ENCODE results near the gene IQCM.

IQCM gene

DNA sequence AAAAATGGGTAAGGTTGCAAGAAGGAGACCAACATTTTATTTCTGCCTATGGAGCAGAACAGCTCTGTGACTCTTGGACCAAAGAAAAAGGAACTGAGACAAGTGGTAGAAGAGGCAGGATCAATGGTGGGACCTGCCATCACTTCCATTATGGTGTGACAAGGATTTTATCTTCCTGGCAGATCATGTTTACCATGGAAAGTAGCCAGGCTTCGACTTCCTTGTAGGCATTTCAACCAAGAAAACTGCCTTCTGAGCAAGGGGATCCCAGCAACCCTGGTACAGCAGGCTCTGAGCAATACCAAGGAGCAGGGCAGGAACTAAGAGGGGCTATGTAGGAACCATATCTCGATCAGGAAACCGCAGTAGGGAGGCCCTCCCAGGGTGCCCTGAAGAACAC, 317.4 kb downstream of the IQCM start:
- no peak for TF ChIP-seq CTCF (IDR thresholded peaks at IDR 0.05)

GRCh38 chr4:149493492-149493891, 322.2 kb downstream of the IQCM start:
- no peak for TF ChIP-seq CTCF (IDR thresholded peaks at IDR 0.05)

DNA sequence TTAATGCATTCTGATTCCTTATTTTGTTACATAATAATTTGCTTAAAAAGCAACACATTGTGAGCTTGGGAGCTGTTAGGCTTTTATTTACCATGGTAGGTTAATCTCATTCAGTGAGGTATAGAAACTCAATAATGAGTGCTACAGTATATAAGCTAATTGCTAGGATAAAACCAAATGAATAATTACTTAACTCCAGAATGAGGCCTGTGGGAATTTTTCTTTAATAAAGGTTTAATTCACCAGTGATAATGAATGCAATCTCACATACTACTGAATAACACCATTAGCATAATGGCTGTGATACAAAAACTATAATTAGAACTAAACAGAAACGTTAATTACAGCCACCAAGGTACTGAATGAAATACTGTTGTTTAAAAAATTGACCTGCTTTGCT, 326.3 kb downstream of the IQCM start:
- no peak for TF ChIP-seq CTCF (IDR thresholded peaks at IDR 0.05)

DNA sequence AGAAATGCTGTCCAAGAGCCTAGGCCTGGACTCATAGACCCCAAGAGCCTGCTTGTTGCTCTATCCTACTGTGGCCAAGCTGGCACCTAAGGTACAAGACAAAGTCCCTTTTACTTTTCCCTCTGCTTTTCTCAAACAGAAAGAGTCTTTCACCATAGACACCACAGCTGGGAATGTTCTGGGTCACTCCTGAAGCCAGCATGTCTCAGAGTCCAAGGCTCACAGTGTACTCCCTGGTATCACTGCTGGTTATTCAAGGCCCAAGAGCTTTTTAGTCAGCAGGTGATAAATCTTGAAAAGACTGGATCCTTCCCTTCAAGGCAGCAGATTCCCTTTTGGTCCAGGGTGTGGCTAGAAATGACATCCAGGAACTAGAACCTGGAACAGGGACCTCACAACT, 328.8 kb downstream of the IQCM start:
- no peak for TF ChIP-seq CTCF (IDR thresholded peaks at IDR 0.05)

DNA sequence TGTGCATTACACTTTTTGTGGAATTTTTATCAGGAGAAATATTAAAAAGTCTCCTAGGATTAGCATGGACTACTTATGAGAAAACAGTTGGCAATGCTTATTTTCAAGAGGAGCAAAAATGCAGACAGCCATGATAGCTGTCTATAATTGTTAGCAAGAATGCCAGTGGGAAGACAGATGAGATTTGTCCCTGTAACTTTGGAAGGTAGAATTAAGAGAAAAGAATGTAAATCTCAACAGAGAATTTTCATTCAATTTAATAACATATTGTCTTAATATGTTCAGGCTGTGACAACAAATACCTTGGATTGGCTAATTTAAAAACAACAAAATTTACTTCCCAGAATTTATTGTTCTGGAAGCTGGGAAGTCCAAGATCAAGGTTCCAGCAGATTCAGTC, 349.2 kb downstream of the IQCM start:
- no peak for TF ChIP-seq CTCF (IDR thresholded peaks at IDR 0.05)

DNA sequence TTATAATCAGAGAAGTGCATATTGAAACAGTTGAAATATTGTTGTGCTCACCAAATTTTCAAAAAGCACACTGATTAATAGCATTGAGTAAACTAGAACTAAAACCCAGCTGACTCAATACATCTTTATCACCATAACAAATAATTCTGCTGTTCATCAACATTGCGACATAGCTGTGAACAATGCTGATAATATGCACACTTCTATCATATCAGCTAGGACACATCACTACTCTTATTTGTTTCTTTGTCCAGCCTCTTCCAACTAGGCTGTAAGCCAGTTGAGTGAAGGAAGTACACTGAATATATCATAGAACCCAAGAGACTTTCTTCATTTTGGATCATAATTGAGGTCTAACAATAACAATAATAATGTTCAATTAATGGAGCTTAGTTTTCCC, 349.7 kb downstream of the IQCM start:
- TF ChIP-seq CTCF (IDR thresholded peaks at IDR 0.05): no peak

DNA sequence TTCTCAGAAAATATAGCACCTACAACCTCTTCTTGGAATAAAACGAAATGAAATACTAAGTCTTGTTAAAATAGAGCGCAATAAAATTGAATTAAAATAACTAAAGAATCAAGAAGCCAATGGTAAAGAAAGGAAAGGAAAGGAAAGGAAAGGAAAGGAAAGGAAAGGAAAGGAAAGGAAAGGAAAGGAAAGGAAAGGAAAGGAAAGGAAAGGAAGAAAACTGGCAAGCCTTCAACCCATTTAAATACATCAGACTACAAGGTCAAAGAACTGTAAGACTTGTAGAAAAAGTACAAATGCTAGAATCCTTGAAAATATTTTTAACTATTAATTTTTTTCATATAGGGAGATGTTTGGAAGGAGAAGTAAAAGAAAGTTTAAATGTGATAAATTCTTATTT, 372.1 kb downstream of the IQCM start:
- TF ChIP-seq CTCF (IDR thresholded peaks at IDR 0.05): no peak

DNA sequence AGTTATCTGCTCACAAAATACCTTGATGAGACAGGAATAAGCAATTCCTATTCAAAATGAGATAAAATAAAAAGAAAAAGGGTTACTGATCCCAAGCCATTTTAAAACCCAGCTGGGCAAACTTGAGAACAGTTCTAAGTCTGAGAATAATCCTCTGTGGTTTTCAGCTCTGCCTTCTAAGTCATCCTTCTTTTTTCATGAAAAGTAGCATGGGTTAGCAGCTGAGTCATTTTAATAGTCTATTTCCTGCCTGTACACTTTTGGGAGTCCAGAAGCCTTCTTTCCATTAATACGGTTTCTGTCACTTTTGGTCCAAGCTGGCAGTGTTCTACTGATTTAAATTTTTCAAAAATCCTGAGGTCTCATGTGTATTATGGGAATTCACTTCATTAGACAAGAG, 374.3 kb downstream of the IQCM start:
- no peak for TF ChIP-seq CTCF (IDR thresholded peaks at IDR 0.05)

Data from LNCAP (cell line).